Measurements from ENCODE around the gene PEX3.

Gene PEX3

DNA sequence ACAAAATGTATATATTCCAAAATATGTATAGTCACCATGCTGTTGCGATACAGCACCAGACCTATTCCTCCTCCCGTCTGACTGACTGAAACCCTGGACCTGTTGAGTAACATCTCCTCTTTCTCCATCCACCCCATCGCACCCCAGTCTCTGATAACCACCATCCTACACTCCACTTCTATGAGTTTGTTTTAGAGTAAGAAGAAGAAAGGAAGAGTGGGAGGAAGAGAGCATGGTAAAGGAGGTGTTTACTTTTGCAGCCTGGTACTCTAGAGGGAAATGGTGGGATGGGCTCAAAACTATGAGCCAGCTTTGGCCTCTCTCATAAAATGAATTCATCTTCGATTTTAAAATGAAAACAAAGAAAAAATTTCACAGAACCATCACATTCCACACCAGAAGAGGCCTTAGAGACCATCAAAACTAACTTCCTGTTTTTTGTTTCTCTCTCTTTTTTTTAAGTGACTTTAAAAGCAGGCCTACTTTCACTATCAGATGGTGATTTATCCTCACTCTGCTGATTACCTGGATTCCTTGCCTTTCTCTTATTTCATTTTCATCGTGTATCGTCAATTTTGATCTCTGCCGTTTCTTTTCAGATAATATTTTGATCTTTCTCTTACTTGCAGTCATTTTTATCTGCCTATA lies 77.7 kb downstream of the PEX3 start:
- no peak overlapping the region for H3K4me3 ChIP-seq (ENCODE audit: low read length)
- WGBS = 88% methylated on average over 6 of the region's 7 CpGs
- no peak overlapping the region for H3K9ac ChIP-seq (ENCODE audit: low read depth, low read length)
- peaks cover 5% of the 10 kb centered on the region; the same call in 1 of the 2 replicates for H3K27me3 ChIP-seq (ENCODE audit: insufficient read depth, low read length)
- no peaks in the 10 kb centered on the region for H3K9me3 ChIP-seq (ENCODE audit: insufficient read depth, low read depth, low read length)
- H3K36me3 ChIP-seq (ENCODE audit: insufficient read depth, low read length) = no peaks in the 10 kb centered on the region
- H3K4me1 ChIP-seq (ENCODE audit: insufficient read depth, low read length) = 0 out of 2 replicates have a peak, but pooled peaks cover 9% of the 10 kb centered on the region
- no peak overlapping the region for H3K27ac ChIP-seq (ENCODE audit: low read depth, low read length)

DNA sequence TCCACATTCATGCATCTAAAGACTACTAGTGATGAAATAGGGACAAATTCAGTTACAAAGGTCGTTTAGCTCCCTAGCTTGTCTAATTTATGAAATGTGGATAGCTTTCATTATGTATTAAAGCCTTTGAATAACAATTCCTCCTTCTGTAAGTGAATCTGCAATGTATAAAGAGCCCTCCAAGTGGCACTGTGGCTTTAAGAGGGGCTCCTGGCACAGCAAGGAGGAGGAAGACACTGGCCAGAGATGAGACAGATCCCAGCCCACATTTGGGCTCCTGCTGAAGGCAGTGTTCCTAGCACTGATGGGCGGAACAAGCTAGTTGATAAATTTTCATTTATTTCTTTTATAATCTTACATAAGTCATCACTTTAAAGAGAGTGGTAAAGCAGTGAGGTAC lies 78.5 kb downstream of the PEX3 start:
- H3K4me1 ChIP-seq (ENCODE audit: insufficient read depth, low read length) = 0 out of 2 replicates have a peak, but pooled peaks cover 9% of the 10 kb centered on the region
- H3K36me3 ChIP-seq (ENCODE audit: insufficient read depth, low read length) = no peaks in the 10 kb centered on the region
- H3K27ac ChIP-seq (ENCODE audit: low read depth, low read length) = no peak overlapping the region
- no peak overlapping the region for H3K4me3 ChIP-seq (ENCODE audit: low read length)
- WGBS = 29% methylated on average over 1 of the region's 2 CpGs
- no peak overlapping the region for H3K9ac ChIP-seq (ENCODE audit: low read depth, low read length)
- H3K27me3 ChIP-seq (ENCODE audit: insufficient read depth, low read length) = peaks cover 8% of the 10 kb centered on the region; the same call in 1 of the 2 replicates
- H3K9me3 ChIP-seq (ENCODE audit: insufficient read depth, low read depth, low read length) = no peaks in the 10 kb centered on the region

DNA sequence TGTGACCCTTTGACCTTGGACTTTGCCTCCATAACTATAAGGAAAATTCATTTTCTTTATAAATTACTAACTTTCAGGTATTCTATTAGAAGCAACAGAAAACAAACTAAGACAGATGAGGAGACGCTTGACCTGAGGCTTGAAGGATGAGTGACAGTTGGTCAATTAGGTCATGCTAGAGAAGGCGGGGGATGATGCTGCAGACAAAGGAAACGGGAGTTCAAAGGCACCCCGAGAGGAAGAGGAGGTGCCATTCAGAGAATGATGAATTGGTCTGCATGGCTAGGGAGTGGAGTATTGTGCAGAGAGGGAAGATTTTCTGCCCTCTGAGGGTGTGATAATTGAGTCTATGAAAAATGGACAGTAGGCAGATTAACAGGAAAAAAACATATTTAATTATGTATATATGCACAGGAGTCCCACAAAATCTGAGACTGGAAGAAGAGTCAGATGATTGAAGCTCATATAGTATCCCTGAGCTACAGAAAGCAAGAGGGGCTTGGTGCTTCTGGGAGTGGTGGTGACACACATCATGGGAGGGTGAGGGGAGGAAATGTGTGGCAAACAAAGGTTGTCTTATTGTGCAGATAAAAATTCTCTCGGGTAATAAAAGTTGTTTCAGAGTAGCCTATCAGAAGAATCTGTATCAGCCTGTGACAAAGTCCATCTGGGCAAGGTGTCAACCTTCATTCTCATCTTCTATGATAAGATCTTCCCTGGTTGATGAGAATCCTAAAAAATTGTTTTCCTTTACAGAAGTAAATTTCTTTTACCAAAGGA lies 81.3 kb downstream of the PEX3 start:
- Histone ChIP-seq H3K9me3 (ENCODE audit: insufficient read depth, low read depth, low read length) (no peaks in the 10 kb centered on the region), H3K27ac (ENCODE audit: low read depth, low read length) (no peak overlapping the region), H3K27me3 (ENCODE audit: insufficient read depth, low read length) (peaks cover 29% of the 10 kb centered on the region), H3K4me3 (ENCODE audit: low read length) (no peak overlapping the region), H3K9ac (ENCODE audit: low read depth, low read length) (no peak overlapping the region), H3K36me3 (ENCODE audit: insufficient read depth, low read length) (no peaks in the 10 kb centered on the region), H3K4me1 (ENCODE audit: insufficient read depth, low read length) (0 out of 2 replicates have a peak, but pooled peaks cover 9% of the 10 kb centered on the region)
- 70% methylated on average over 5 of the region's 5 CpGs for WGBS

DNA sequence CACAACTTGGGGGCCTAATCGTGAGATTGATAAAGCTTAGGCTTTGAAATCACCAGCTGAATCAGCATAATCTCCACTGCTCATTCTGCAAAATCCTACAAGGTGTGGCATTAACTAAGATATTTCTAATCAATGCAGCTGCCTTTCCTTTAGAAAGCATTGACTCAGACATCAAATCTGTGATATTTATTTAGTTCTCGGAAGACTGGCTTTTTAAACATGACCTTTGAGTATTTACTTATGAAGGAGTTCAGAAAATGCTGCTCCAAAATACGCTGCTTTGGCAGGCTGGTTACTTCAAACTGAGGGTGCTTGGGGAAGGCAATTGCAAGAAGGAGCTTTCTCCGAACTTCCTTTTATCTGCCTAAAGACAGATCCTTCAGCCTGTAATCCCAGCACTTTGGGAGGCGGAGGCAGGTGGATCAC lies 84.6 kb downstream of the PEX3 start:
- H3K9me3 ChIP-seq (ENCODE audit: insufficient read depth, low read depth, low read length) = no peaks in the 10 kb centered on the region
- H3K9ac ChIP-seq (ENCODE audit: low read depth, low read length) = no peak overlapping the region
- peaks cover 8% of the 10 kb centered on the region; the same call in 1 of the 2 replicates for H3K4me1 ChIP-seq (ENCODE audit: insufficient read depth, low read length)
- no peak overlapping the region for H3K27ac ChIP-seq (ENCODE audit: low read depth, low read length)
- H3K27me3 ChIP-seq (ENCODE audit: insufficient read depth, low read length) = peaks cover 57% of the 10 kb centered on the region
- 90% methylated on average over 5 of the region's 5 CpGs for WGBS
- H3K4me3 ChIP-seq (ENCODE audit: low read length) = no peak overlapping the region
- no peaks in the 10 kb centered on the region for H3K36me3 ChIP-seq (ENCODE audit: insufficient read depth, low read length)

DNA sequence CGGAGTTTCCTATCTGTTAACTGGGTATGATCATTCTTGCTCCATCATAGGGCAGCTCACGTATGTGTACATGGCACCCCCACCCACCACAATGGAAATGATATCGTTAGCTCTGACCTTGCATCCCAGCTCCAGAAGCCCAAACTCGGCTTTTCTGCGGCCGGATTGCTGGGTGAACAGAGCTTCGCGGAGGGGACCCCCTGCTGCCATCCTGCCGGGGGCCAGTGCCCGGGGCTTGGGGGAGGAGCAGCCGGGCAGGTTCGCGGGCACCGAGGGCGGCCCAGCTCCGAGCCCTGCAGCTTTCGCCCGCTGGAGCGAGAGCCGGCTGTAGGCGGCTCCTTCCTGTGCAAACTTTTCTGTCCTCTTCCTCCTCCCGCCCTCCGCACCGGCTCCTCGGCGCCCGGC lies 85.9 kb downstream of the PEX3 start:
- Histone ChIP-seq H3K27me3 (ENCODE audit: insufficient read depth, low read length) (peaks cover 57% of the 10 kb centered on the region), H3K27ac (ENCODE audit: low read depth, low read length) (no peak overlapping the region), H3K9ac (ENCODE audit: low read depth, low read length) (peak overlapping the region; percentile 61), H3K9me3 (ENCODE audit: insufficient read depth, low read depth, low read length) (no peaks in the 10 kb centered on the region), H3K36me3 (ENCODE audit: insufficient read depth, low read length) (no peaks in the 10 kb centered on the region), H3K4me1 (ENCODE audit: insufficient read depth, low read length) (peaks cover 10% of the 10 kb centered on the region; the same call in 1 of the 2 replicates), H3K4me3 (ENCODE audit: low read length) (peak overlapping the region; percentile 55)
- WGBS = 5% methylated on average over 27 of the region's 27 CpGs

DNA sequence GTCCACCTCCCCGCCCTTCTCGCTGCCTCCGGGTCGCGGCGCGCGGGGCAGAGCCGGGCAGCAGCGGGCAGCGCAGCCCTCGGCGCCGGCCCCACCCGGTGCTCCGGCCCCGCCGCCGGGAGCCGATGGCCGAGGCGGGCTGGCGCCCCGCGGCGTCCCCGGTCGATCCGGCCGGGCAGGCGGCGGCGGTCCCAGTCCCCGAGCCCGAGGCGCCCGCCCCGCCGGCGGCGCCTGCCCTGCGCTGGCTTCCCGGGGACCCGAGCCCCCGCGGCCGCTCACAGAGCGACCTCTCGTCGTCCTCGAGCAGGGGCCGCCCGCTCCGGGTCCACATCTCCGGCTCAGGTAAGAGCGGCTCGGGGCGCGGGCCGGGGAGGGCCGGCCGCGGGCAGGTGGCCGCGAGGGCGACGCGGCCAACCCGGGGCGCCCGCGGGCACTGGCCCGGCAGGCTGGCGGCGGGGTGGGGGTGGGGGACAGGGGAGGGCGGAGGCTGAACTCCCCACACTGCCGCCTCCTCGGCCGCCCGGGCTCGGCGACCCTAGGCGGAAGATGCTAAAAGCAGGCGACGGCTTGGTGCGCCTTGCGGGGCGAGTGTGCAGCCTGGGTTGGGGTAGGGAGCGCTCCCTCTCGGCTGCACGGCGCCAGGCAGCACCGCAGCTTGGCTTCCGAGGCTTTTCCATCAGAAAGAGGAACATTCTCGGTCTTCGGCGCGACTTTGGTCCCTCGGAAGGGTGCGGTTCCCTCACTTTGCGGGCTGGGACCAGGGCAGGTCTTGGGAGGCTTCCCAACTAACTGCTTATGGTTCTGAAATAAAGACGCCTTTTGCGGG lies 86.5 kb downstream of the PEX3 start:
- Histone ChIP-seq H3K9ac (ENCODE audit: low read depth, low read length) (peak overlapping the region; percentile 61), H3K27me3 (ENCODE audit: insufficient read depth, low read length) (peaks cover 57% of the 10 kb centered on the region), H3K36me3 (ENCODE audit: insufficient read depth, low read length) (no peaks in the 10 kb centered on the region), H3K9me3 (ENCODE audit: insufficient read depth, low read depth, low read length) (no peaks in the 10 kb centered on the region), H3K4me3 (ENCODE audit: low read length) (peak overlapping the region; percentile 55), H3K27ac (ENCODE audit: low read depth, low read length) (no peak overlapping the region), H3K4me1 (ENCODE audit: insufficient read depth, low read length) (peaks cover 10% of the 10 kb centered on the region; the same call in 1 of the 2 replicates)
- WGBS = under 1% methylated on average over 103 of the region's 103 CpGs

DNA sequence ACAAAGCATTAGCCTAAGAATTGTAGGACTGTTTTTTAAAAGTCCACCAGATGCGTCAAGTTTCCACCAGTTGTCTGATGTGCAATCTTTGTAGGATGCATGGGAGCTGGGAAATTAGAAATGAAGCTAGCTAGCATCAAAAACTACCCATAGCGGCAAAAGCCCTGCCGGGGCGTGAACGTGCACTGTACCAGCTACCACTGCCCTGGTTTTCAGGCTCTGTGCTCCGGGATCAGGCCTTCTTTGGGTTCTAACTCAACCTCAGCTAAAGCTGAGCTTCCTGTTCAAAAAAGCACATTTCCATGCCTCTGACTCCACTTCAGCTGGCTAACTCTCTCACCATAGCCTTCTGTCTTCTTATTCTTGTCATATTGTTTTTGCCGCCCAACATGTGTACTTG lies 87.8 kb downstream of the PEX3 start:
- no peaks in the 10 kb centered on the region for H3K36me3 ChIP-seq (ENCODE audit: insufficient read depth, low read length)
- peaks cover 51% of the 10 kb centered on the region for H3K27me3 ChIP-seq (ENCODE audit: insufficient read depth, low read length)
- H3K4me3 ChIP-seq (ENCODE audit: low read length) = no peak overlapping the region
- WGBS = 96% methylated on average over 7 of the region's 7 CpGs
- peaks cover 10% of the 10 kb centered on the region; the same call in 1 of the 2 replicates for H3K4me1 ChIP-seq (ENCODE audit: insufficient read depth, low read length)
- H3K9ac ChIP-seq (ENCODE audit: low read depth, low read length) = no peak overlapping the region
- no peak overlapping the region for H3K27ac ChIP-seq (ENCODE audit: low read depth, low read length)
- no peaks in the 10 kb centered on the region for H3K9me3 ChIP-seq (ENCODE audit: insufficient read depth, low read depth, low read length)

DNA sequence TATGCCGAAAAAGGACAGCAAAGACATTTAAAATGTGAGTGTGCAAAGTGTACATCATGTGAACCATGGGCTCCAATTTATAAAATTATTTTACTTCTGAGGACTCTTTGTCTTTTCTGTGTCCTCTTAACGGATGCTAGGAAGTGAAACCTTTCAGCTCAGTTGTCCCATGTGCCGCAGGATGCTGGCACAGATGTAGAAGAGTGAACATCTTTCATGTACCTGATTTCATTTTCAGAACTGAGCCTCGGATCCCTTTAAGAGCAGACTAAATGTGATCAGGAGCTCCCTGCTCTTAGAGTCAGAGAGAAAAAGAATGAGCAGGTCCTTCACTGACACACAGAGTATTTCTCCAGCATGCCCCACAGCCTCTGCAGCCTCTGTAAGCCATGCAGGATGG lies 88.5 kb downstream of the PEX3 start:
- H3K36me3 ChIP-seq (ENCODE audit: insufficient read depth, low read length) = no peaks in the 10 kb centered on the region
- no peak overlapping the region for H3K9ac ChIP-seq (ENCODE audit: low read depth, low read length)
- H3K9me3 ChIP-seq (ENCODE audit: insufficient read depth, low read depth, low read length) = no peaks in the 10 kb centered on the region
- H3K4me3 ChIP-seq (ENCODE audit: low read length) = no peak overlapping the region
- H3K27me3 ChIP-seq (ENCODE audit: insufficient read depth, low read length) = peaks cover 49% of the 10 kb centered on the region
- H3K4me1 ChIP-seq (ENCODE audit: insufficient read depth, low read length) = peaks cover 14% of the 10 kb centered on the region; the same call in 1 of the 2 replicates
- H3K27ac ChIP-seq (ENCODE audit: low read depth, low read length) = no peak overlapping the region
- whole genome bisulfite sequencing = 96% methylated on average over 4 of the region's 4 CpGs

DNA sequence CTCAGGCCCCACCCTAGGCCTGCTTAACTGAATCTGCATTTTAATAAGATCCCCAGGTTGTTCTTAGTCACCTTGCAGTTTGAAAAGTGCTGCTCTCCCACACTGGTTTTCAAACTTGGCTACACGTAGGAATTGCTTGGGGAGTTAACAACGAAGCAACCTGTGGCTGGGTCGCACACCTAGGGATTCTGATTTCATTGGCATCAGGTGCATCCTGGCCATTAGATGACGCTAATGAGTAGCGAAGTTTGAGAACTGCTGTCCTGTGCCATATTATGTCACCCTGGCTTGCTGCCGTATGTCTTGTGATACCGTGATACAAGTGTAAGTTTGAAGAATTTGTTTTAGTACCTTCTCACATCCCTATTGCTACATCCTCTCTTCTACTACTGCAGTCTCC lies 89.1 kb downstream of the PEX3 start:
- H3K36me3 ChIP-seq (ENCODE audit: insufficient read depth, low read length) = no peaks in the 10 kb centered on the region
- no peaks in the 10 kb centered on the region for H3K9me3 ChIP-seq (ENCODE audit: insufficient read depth, low read depth, low read length)
- H3K4me1 ChIP-seq (ENCODE audit: insufficient read depth, low read length) = peaks cover 14% of the 10 kb centered on the region; the same call in 1 of the 2 replicates
- no peak overlapping the region for H3K9ac ChIP-seq (ENCODE audit: low read depth, low read length)
- H3K27ac ChIP-seq (ENCODE audit: low read depth, low read length) = no peak overlapping the region
- no peak overlapping the region for H3K4me3 ChIP-seq (ENCODE audit: low read length)
- WGBS = 43% methylated on average over 7 of the region's 7 CpGs
- H3K27me3 ChIP-seq (ENCODE audit: insufficient read depth, low read length) = peaks cover 47% of the 10 kb centered on the region

DNA sequence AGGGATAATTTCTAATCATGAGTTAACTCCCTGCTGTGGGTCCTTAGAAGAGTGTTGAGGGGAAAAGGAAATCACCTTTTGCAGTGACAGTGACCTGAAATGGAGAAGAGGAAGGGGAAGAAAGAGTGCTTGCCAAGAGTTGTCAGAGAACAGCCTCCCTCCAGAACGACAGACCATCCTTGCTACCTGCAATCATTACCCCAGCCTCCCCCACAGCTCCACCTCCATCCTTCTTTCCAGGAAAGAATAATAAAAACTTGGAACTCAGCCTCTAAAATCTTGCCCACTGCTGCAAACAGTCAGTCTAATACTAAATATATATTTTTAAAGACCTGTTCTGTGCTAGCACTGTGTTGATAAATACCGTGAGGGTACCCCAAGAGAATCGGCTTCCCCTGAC lies 89.6 kb downstream of the PEX3 start:
- Histone ChIP-seq H3K4me1 (ENCODE audit: insufficient read depth, low read length) (peaks cover 14% of the 10 kb centered on the region; the same call in 1 of the 2 replicates), H3K9ac (ENCODE audit: low read depth, low read length) (no peak overlapping the region), H3K27me3 (ENCODE audit: insufficient read depth, low read length) (peaks cover 43% of the 10 kb centered on the region), H3K4me3 (ENCODE audit: low read length) (no peak overlapping the region), H3K27ac (ENCODE audit: low read depth, low read length) (no peak overlapping the region), H3K9me3 (ENCODE audit: insufficient read depth, low read depth, low read length) (no peaks in the 10 kb centered on the region), H3K36me3 (ENCODE audit: insufficient read depth, low read length) (no peaks in the 10 kb centered on the region)
- WGBS = 88% methylated on average over 3 of the region's 3 CpGs

Data from HUES64 (cell line).